RPMI7951 (cell line): Measurements from ENCODE around the gene MCF2L. TPM values are rescaled to one million over a fixed set of nuclear protein-coding genes. Genes with fewer than 3 reads are reported as not detected.

Source experiments
- DNase-seq: peaks from one replicate; pipeline ENCODE4 v3.0.0-alpha.2; 2012; ENCODE audit warnings: low read depth
- total RNA-seq: library from RNA; depleted of rRNA; stranded (reverse); fragments of >200 nt; shearing (Covaris generic); gene quantifications from 2 replicates; pipeline ENCODE4 v1.2.3, GENCODE V29; 2014

MCF2L gene
- total RNA-seq, 1 experiment from 2014 or later, result 4.8 TPM

DNA sequence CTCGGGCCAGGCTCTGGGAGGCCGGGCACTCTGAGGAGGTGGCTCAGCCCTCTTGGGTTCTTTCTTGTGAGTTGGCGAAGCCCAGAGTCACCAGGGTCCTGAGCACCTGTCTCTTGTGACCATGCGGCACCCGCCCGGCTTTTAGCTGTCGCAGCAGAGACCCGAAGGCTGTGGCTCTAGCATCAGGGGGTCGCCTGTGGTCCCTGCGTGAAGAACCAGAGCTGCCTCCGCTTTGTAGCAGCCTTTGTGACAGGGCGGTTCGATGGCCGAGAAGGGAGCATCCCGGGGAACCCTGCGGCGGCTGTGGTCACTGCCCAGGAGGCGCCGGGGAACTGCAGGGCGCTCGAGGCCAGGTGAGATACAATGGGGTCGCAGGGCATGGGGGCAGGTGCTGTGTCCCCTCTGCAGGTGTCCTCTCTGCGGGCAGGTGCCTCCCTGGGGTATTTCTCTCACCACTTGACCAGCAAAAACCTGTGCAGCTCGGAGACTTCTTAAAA, 10.4 kb downstream of the MCF2L start:
- DNase-seq, result no peak

GRCh38 chr13:112980434-112980833, 11.4 kb downstream of the MCF2L start:
- no peak for DNase-seq

- no peak for DNase-seq
Measured at GRCh38 chr13:112981451-112981850, 12.4 kb downstream of the MCF2L start.

GRCh38 chr13:112982281-112983041, 13.4 kb downstream of the MCF2L start:
- DNase-seq, result no peak

DNA sequence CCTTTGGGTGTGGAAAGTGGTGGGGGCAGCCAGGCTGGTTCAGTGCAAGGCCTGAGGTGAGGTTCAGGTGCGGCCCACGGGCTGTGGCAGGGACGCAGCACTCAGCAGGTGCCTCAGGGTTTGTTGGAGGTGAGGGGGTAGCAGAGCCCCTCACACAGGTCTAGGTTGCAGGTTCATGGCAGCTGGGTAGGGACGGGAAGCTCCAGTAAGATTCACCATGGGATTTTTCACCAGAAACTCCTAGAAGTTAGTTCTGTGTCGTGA, 14.0 kb downstream of the MCF2L start:
- DNase-seq, result no peak

- DNase-seq, result no peak
Measured at GRCh38 chr13:112983428-112984196, 14.6 kb downstream of the MCF2L start.

- no peak for DNase-seq
Measured at GRCh38 chr13:112984501-112984900, 15.5 kb downstream of the MCF2L start.

- DNase-seq, result no peak
Measured at GRCh38 chr13:112984954-112985802, 16.2 kb downstream of the MCF2L start.

GRCh38 chr13:112985803-112986408, 16.9 kb downstream of the MCF2L start:
- no peak for DNase-seq

DNA sequence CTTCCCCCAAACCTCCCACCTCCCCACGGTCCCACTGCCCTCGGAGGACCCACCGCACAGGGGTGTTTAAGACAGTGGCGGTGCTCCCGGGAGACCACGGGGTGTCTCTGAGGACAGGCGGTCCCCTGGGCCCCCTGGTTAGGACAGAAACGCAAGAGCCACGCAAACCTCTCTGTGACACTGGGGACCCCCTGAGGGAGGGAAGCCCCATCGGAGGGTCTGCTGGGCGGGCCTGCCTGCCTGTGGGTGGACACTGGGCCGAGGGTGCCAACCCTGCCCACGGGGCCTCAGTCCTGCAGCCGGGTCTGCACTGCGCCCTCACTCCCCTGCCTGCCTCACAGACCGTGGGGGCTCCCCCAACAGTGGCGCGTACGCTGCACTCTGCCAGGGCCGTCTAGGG, 17.5 kb downstream of the MCF2L start:
- DNase-seq, result no peak

- no peak for DNase-seq
Measured at GRCh38 chr13:112986946-112987681, 18.1 kb downstream of the MCF2L start.

DNA sequence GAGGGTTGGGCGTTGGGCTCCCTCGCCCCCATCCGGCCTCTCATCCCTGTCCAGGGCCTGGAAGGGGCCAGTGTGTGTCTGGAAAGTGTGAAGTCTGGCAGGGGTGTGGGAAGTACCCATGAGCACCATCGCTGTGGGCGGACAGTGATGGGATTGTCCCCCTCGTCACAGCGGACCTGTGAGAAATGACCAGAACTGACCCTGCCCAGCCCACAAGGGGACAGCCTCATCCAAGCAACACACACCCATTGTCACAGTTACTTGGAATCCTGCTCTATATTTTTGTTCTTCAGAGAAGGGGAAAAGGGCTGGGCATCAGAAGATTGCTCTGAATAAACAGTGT, 18.6 kb downstream of the MCF2L start:
- no peak for DNase-seq

GRCh38 chr13:112990783-112991182, 21.8 kb downstream of the MCF2L start:
- no peak for DNase-seq

GRCh38 chr13:112991609-112992008, 22.6 kb downstream of the MCF2L start:
- no peak for DNase-seq

DNA sequence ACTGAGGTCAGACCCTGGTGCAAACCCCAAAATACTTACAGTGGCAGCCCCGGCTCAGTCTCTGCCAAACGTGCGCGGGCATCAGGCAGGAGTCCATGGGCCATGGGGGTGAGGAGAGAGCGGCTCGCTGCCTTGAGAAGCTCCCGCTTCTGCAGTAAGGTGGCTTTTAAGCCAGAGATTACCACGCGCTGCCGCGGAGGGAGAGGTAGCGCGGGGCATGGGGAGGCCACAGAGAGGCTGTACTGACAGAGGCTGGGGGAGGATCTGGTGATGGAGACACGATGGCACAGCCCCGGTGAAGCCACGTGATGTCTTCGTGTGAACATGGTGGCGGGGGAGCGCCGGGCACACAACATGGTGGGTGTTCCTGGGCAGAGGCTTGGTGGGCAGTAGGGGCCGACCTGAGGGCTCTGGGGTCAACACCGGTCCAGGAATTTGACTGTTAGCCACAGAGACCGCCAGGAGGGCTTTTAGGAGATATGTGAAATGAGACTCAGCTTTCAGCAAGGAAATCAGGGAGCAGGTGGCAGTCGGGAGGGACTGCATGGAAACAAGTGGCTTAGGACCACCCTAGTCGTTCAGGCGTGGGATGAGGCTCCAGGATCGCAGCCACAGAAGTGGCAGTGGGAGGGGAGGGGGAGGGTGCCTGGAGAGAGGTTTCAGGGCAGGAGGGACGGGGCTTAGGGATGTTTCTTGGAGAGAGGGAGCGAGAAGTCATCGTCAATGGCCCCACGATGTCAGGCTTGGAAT, 24.1 kb downstream of the MCF2L start:
- DNase-seq, result no peak

- DNase-seq, result no peak
Measured at GRCh38 chr13:112994084-112994780, 25.2 kb downstream of the MCF2L start.

DNA sequence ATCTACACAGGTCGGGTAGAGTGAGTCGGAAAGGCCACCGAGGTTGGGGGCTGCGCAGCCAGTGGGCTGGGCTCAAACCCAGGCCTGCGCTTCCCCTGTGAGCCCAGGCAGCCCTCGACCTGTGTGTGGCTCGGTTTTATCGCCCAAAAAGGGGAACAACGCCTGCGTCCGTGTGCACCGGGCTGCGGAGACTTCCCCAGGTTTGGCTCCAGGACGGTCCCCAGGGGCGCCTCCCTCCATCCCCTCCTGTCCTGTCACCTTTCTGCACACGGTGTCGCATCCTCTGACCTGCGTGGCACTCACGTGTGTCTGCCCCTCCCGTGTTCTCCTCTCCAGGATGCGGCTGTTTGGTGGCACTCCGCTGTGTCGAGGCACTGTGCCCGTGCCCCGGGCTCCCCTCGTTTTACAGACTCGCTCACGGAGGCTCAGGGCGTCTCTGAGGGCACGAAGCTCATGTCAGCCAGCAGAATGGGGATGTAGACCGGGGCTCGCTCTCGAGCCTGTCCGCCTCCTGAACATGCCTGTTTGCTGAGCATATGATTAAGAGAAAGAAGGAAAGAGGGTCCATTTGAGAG, 25.9 kb downstream of the MCF2L start:
- DNase-seq, result no peak

DNA sequence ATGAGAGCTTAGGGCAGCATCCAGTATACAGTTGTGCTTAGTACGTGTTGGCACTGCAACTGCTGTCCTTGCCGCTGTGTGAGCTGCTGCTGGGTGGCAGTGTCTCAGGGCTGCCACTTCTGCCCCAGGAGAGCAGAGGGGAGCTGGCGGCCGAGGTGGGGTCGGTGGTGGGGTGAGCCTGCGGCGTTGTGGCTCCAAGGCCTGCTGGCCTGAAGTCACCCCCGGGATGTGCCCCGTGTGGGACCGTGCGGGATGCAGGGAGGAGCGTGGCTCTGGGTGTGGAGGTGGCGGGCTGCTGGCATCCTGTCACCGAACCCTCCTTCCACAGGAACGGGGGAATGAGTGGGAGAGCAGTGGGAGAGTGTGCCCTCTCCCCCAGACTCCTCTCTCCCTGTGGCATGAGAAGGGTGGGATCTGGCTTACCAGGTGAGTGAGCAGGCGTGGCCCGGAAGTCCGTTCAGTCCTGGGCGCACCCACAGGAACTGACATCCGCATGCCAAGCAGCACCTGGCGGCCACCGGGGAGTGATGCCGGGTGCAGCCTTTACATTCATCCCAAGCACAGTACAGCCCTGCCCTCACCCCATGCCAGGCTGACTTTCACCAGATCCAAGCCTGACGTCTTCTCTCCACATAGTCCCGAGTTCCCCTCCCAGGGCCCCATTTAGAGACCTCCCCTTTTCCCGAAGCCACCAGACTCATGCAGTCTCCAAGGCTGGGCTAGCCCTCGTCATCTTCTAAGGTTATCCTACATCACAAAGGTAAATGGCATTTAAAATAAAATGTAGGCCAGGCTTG, 26.6 kb downstream of the MCF2L start:
- no peak for DNase-seq

DNA sequence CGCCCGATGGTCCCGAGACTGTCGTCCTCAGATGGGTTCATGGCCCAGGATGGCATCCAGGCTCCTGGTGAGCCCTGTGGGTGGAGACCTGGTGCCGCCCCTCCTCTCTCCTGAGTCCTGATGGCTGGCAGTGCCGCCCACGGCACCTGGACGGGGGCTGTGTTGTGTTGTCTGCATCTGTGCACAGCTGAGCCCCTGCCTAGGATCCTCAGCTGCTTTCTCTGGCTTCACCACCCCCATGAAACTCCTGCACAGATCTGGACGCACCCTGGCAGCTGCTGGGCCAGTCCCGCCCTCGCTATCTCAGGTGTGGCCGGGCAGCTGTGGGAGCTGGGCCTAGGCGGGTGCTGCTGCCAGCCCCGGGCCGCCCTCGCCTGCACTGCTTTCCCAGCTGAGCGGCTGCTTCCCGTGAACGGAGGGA, 27.7 kb downstream of the MCF2L start:
- DNase-seq, result no peak
